Measurements from ENCODE around the gene MYO5A.

Gene MYO5A

GRCh38 chr15:52378746-52379394, 149.8 kb downstream of the MYO5A start:
- in situ Hi-C loops (cut with MboI; ENCODE audit: low sequenced_read_pairs) = no loop called here

GRCh38 chr15:52370010-52370409, 158.7 kb downstream of the MYO5A start:
- in situ Hi-C loops (cut with MboI; ENCODE audit: low sequenced_read_pairs) = no loop called here

GRCh38 chr15:52369455-52369854, 159.2 kb downstream of the MYO5A start:
- in situ Hi-C loops (cut with MboI; ENCODE audit: low sequenced_read_pairs) = no loop called here

GRCh38 chr15:52369030-52369429, 159.7 kb downstream of the MYO5A start:
- in situ Hi-C loops (cut with MboI; ENCODE audit: low sequenced_read_pairs) = no loop called here

- in situ Hi-C loops (cut with MboI; ENCODE audit: low sequenced_read_pairs) = no loop called here
Measured at GRCh38 chr15:52368402-52368801, 160.3 kb downstream of the MYO5A start.

- in situ Hi-C loops (cut with MboI; ENCODE audit: low sequenced_read_pairs) = no loop called here
Measured at GRCh38 chr15:52362497-52362896, 166.2 kb downstream of the MYO5A start.

GRCh38 chr15:52361975-52362494, 166.6 kb downstream of the MYO5A start:
- in situ Hi-C loops (cut with MboI; ENCODE audit: low sequenced_read_pairs) = no loop called here

GRCh38 chr15:52361494-52361893, 167.2 kb downstream of the MYO5A start:
- in situ Hi-C loops (cut with MboI; ENCODE audit: low sequenced_read_pairs) = no loop called here

- in situ Hi-C loops (cut with MboI; ENCODE audit: low sequenced_read_pairs) = no loop called here
Measured at GRCh38 chr15:52360229-52361203, 168.2 kb downstream of the MYO5A start.

GRCh38 chr15:52359722-52360121, 169.0 kb downstream of the MYO5A start:
- in situ Hi-C loops (cut with MboI; ENCODE audit: low sequenced_read_pairs) = no loop called here

GRCh38 chr15:52357949-52358348, 170.7 kb downstream of the MYO5A start:
- in situ Hi-C loops (cut with MboI; ENCODE audit: low sequenced_read_pairs) = no loop called here

GRCh38 chr15:52352086-52352485, 176.6 kb downstream of the MYO5A start:
- in situ Hi-C loops (cut with MboI; ENCODE audit: low sequenced_read_pairs) = no loop called here

- in situ Hi-C loops (cut with MboI; ENCODE audit: low sequenced_read_pairs) = no loop called here
Measured at GRCh38 chr15:52351206-52351908, 177.3 kb downstream of the MYO5A start.

- in situ Hi-C loops (cut with MboI; ENCODE audit: low sequenced_read_pairs) = no loop called here
Measured at GRCh38 chr15:52350423-52350822, 178.3 kb downstream of the MYO5A start.

GRCh38 chr15:52349052-52349700, 179.5 kb downstream of the MYO5A start:
- in situ Hi-C loops (cut with MboI; ENCODE audit: low sequenced_read_pairs) = loop anchor here (25.0 kb wide), 1 partner anchor 388 kb away; no protein-coding TSS in a partner anchor

- in situ Hi-C loops (cut with MboI; ENCODE audit: low sequenced_read_pairs) = loop anchor here (25.0 kb wide), 1 partner anchor 389 kb away; no protein-coding TSS in a partner anchor
Measured at GRCh38 chr15:52348056-52348745, 180.5 kb downstream of the MYO5A start.

- in situ Hi-C loops (cut with MboI; ENCODE audit: low sequenced_read_pairs) = loop anchor here (25.0 kb wide), 1 partner anchor 393 kb away; no protein-coding TSS in a partner anchor
Measured at GRCh38 chr15:52344592-52344991, 184.1 kb downstream of the MYO5A start.

GRCh38 chr15:52343831-52344230, 184.8 kb downstream of the MYO5A start:
- in situ Hi-C loops (cut with MboI; ENCODE audit: low sequenced_read_pairs) = loop anchor here (25.0 kb wide), 1 partner anchor 393 kb away; no protein-coding TSS in a partner anchor

- in situ Hi-C loops (cut with MboI; ENCODE audit: low sequenced_read_pairs) = loop anchor here (25.0 kb wide), 1 partner anchor 397 kb away; no protein-coding TSS in a partner anchor
Measured at GRCh38 chr15:52340093-52340492, 188.6 kb downstream of the MYO5A start.

- in situ Hi-C loops (cut with MboI; ENCODE audit: low sequenced_read_pairs) = loop anchor here (25.0 kb wide), 1 partner anchor 398 kb away; no protein-coding TSS in a partner anchor
Measured at GRCh38 chr15:52338891-52339290, 189.8 kb downstream of the MYO5A start.
